Esophagus muscularis mucosa (tissue), 4 donors: ENCODE results near the gene STKLD1.

Source experiments
- CTCF ChIP-seq, 3 experiments: fragments of 200-600 bp in 2 of 3; fragments of 450-650 bp in 1 of 3; sonication (generic) in 2 of 3; IDR thresholded peaks; one replicate each; pipeline ENCODE4 v1.5.1; 2017 to 2019; ENCODE audit warnings: antibody characterized with exemption in 3 of 3, mild to moderate bottlenecking in 2 of 3, moderate library complexity in 1 of 3
- EP300 ChIP-seq: sonication (generic); formaldehyde crosslinking; IDR thresholded peaks from one replicate; pipeline ENCODE4 v1.6.1; 2017; ENCODE audit warnings: antibody characterized with exemption
- POLR2A ChIP-seq: fragments of 450-650 bp; IDR thresholded peaks from one replicate; pipeline ENCODE4 v1.6.1; 2017; ENCODE audit warnings: antibody characterized with exemption, moderate library complexity, mild to moderate bottlenecking, low read depth

GRCh38 chr9:133344979-133345378, 31.2 kb upstream of the STKLD1 start:
- TF ChIP-seq CTCF (IDR thresholded peaks at IDR 0.05) (no peak), POLR2A (no peak), EP300 (no peak)
